Memory B cell (primary cell): ENCODE measurements around the gene PLEKHN1.
A peak's percentile ranks its signal among the peaks of the same experiment; 100 is the strongest.

Experiments used
- ATAC-seq: fragments of 150-1000 bp; cut with Tn5 transposase; 2 replicates; pipeline ENCODE4 v1.10.0; 2021; ENCODE audit warnings: low read depth, mild to moderate bottlenecking, moderate library complexity
- DNase-seq, 2 donors: peaks; one replicate each; pipeline ENCODE4 v3.0.0; 2022; ENCODE audit warnings: low spot score in 2 of 2
- H3K27ac Mint-ChIP-seq: one replicate; pipeline ENCODE4 v1.8.0; 2022; ENCODE audit warnings: mild to moderate bottlenecking, moderate library complexity, mixed read lengths
- H3K27me3 Mint-ChIP-seq: one replicate; pipeline ENCODE4 v1.8.0; 2022; ENCODE audit warnings: mixed read lengths
- H3K36me3 Mint-ChIP-seq: one replicate; pipeline ENCODE4 v1.8.0; 2022; ENCODE audit warnings: mild to moderate bottlenecking, mixed read lengths
- H3K4me1 Mint-ChIP-seq: one replicate; pipeline ENCODE4 v1.8.0; 2022; ENCODE audit warnings: mixed read lengths
- H3K4me3 Mint-ChIP-seq: one replicate; pipeline ENCODE4 v1.8.0; 2022; ENCODE audit warnings: mild to moderate bottlenecking, moderate library complexity, mixed read lengths
- H3K9me3 Mint-ChIP-seq: one replicate; pipeline ENCODE4 v1.8.0; 2022; ENCODE audit warnings: mixed read lengths

The PLEKHN1 gene

GRCh38 chr1:924656-925560 is 41.4 kb upstream of the PLEKHN1 start:
- ATAC-seq (peak; percentile 25), DNase-seq (no peak)
- peaks cover 16% of the 10 kb centered on the region for H3K4me1 Mint-ChIP-seq
- peaks cover 44% of the 10 kb centered on the region for H3K27me3 Mint-ChIP-seq
- no peaks in the 10 kb centered on the region for H3K9me3 Mint-ChIP-seq
- H3K4me3 Mint-ChIP-seq: peak overlapping the region; percentile 75
- H3K27ac Mint-ChIP-seq: no peak overlapping the region
- no peaks in the 10 kb centered on the region for H3K36me3 Mint-ChIP-seq

DNA sequence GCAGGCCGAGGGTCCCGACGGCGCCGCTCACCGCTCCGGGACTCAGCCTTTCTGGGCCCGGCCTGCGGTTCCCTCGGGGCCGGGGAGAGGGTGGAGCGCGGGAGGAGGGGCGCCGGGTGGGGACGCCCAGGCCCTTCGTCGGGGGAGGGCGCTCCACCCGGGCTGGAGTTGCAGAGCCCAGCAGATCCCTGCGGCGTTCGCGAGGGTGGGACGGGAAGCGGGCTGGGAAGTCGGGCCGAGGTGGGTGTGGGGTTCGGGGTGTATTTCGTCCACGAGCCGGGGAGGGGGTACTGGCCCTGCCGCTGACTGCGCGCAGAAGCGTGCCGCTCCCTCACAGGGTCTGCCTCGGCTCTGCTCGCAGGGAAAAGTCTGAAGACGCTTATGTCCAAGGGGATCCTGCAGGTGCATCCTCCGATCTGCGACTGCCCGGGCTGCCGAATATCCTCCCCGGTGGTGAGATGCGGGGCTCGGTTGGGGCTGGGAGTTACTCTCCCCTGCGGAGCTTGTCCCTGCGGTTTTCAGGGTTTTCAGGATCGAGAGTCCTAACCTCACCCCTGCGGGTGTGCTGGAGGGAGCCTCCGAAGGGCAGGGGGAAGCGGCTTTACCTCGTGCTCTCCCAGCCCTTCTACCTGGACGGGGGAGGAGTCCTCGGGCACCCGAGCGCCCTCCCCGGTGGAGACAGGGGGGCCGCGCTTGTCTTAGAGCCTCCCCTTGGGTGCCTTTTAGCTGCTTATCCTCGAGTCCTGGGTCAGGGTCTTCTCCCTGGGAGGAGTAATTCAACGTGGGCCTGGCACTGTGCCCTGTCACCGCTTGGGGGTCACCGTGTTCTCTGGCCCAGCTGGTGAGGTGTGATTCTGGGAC is 40.5 kb upstream of the PLEKHN1 start:
- Mint-ChIP-seq H3K4me3 (peak overlapping the region; percentile 41), H3K9me3 (no peaks in the 10 kb centered on the region), H3K27ac (no peak overlapping the region), H3K4me1 (peaks cover 10% of the 10 kb centered on the region), H3K36me3 (no peaks in the 10 kb centered on the region), H3K27me3 (peaks cover 38% of the 10 kb centered on the region)
- DNase-seq (no peak), ATAC-seq (peak; percentile 8)

GRCh38 chr1:927234-927633 is 39.0 kb upstream of the PLEKHN1 start:
- no peak for DNase-seq
- Mint-ChIP-seq H3K4me3 (no peak overlapping the region), H3K27me3 (peaks cover 34% of the 10 kb centered on the region), H3K9me3 (no peaks in the 10 kb centered on the region), H3K4me1 (peaks cover 11% of the 10 kb centered on the region), H3K36me3 (no peaks in the 10 kb centered on the region), H3K27ac (no peak overlapping the region)
- ATAC-seq: no peak

GRCh38 chr1:927748-928147 is 38.5 kb upstream of the PLEKHN1 start:
- Mint-ChIP-seq H3K36me3 (no peaks in the 10 kb centered on the region), H3K27me3 (peaks cover 35% of the 10 kb centered on the region), H3K9me3 (no peaks in the 10 kb centered on the region), H3K27ac (no peak overlapping the region), H3K4me3 (no peak overlapping the region), H3K4me1 (peaks cover 11% of the 10 kb centered on the region)
- ATAC-seq (no peak), DNase-seq (no peak)

- H3K36me3 Mint-ChIP-seq: no peaks in the 10 kb centered on the region
- H3K4me1 Mint-ChIP-seq: peaks cover 6% of the 10 kb centered on the region
- no peak for ATAC-seq
- H3K9me3 Mint-ChIP-seq: no peaks in the 10 kb centered on the region
- H3K27ac Mint-ChIP-seq: no peak overlapping the region
- peaks cover 35% of the 10 kb centered on the region for H3K27me3 Mint-ChIP-seq
- no peak overlapping the region for H3K4me3 Mint-ChIP-seq
- no peak for DNase-seq
These were observed 37.2 kb upstream of the PLEKHN1 start for GRCh38 chr1:928825-929661.

DNA sequence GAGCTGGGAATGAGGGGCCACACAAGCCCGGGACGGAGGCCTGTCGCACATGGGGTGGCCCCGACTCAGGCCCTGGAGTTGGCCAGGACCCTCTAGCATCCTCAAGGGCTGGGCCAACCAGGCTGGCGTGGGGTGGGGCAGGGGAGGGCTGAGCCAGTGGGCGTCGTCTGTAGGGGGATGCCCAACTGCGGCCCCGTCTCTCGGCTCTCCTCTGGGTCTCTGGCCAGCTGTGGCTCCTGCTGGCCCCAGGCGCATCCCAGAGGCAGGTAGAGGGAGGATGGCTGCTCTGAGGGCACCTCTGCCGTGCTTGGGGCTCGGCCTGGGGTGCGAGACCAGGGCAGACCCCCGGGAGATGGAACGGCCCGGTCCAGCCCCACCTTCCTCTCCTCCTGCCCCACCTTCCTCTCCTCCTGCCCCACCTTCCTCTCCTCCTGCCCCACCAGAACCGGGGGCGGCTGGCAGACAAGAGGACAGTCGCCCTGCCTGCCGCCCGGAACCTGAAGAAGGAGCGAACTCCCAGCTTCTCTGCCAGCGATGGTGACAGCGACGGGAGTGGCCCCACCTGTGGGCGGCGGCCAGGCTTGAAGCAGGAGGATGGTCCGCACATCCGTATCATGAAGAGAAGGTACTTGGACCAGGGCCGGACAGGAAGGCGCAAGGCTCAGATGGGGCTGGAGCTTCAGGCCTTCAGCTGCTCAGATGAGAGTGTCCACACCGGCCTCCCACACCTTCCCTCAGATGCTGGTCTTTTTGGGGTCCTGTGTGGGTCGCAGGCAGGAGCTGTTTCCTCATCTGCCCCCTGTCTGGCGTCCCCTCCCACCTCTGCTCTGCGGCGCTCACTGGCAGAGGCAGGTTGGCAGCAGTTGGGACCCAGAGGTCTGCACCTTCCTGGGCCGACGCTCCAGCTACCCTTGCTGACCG is 36.3 kb upstream of the PLEKHN1 start:
- Mint-ChIP-seq H3K27ac (no peak overlapping the region), H3K4me3 (no peak overlapping the region), H3K9me3 (no peaks in the 10 kb centered on the region), H3K36me3 (no peaks in the 10 kb centered on the region), H3K27me3 (peaks cover 37% of the 10 kb centered on the region), H3K4me1 (peaks cover 6% of the 10 kb centered on the region)
- ATAC-seq (no peak), DNase-seq (no peak)

GRCh38 chr1:930633-931138 is 35.6 kb upstream of the PLEKHN1 start:
- H3K27me3 Mint-ChIP-seq: peaks cover 42% of the 10 kb centered on the region
- DNase-seq: no peak
- no peak overlapping the region for H3K27ac Mint-ChIP-seq
- peaks cover 6% of the 10 kb centered on the region for H3K4me1 Mint-ChIP-seq
- ATAC-seq: no peak
- H3K36me3 Mint-ChIP-seq: no peaks in the 10 kb centered on the region
- H3K9me3 Mint-ChIP-seq: no peaks in the 10 kb centered on the region
- H3K4me3 Mint-ChIP-seq: no peak overlapping the region

- Mint-ChIP-seq H3K4me3 (no peak overlapping the region), H3K4me1 (peaks cover 6% of the 10 kb centered on the region), H3K36me3 (no peaks in the 10 kb centered on the region), H3K27me3 (peaks cover 38% of the 10 kb centered on the region), H3K27ac (no peak overlapping the region), H3K9me3 (no peaks in the 10 kb centered on the region)
- ATAC-seq (no peak), DNase-seq (no peak)
These were observed 34.7 kb upstream of the PLEKHN1 start for GRCh38 chr1:931380-932172.

DNA sequence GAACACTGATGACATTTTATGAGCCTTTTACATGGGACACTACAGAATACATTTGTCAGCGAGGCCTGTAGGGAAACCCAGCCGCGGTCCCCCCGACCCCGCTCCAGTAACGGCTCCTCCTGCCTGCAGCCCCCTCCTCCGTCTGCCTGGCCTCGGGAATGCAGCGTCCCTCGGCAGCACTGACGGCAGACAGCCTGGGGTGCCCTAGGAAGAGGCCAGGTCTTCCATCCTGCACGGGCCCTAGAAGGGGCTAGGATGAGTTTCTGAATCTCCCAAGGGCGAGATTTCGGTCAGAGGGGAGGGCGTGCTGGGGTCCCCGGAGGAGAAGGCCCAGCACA is 34.1 kb upstream of the PLEKHN1 start:
- DNase-seq (no peak), ATAC-seq (no peak)
- no peak overlapping the region for H3K4me3 Mint-ChIP-seq
- H3K9me3 Mint-ChIP-seq: no peaks in the 10 kb centered on the region
- H3K27me3 Mint-ChIP-seq: peaks cover 36% of the 10 kb centered on the region
- H3K36me3 Mint-ChIP-seq: no peaks in the 10 kb centered on the region
- peaks cover 6% of the 10 kb centered on the region for H3K4me1 Mint-ChIP-seq
- H3K27ac Mint-ChIP-seq: no peak overlapping the region

DNA sequence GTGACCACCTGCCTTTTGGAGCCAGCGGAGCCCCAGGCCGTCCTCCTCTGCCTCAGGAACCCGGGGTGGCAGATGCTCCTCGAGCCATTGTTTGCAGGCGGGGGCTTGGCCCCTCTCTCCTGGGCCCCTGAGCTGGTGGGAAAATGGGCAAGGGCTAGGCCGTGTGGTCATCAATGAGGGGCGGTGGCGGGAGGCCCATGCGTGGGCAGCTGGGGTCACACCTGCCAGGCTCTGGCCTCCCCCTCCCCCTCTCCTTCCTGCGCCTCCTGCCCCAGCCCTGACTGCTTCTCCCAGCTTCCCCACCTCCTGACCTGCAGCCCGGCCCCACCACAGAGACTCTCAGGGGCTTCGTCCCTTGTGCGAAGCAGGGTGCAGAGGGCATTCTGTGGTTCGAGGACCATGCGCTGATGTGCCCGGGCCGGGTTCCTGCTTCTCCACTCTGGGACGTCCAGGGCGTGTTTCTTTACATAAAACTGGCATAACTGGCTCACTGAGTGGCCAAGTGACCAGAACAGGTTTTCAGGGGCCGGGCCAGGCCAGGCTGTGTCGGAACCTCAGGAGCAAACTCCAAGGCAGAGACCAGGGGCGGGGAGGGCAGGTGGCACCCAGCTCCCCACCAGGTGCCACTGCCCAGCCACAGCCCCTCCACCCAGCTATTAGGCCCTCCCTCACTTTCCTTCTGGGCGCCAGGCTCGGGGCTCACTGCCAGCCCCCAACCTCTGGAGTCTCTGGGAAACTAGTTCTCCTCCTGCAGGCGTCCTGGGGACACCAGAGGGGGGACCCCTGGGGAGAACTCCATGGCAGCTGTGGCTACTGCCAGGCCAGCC is 33.3 kb upstream of the PLEKHN1 start:
- Mint-ChIP-seq H3K27me3 (peaks cover 32% of the 10 kb centered on the region), H3K4me3 (no peak overlapping the region), H3K4me1 (peaks cover 6% of the 10 kb centered on the region), H3K9me3 (no peaks in the 10 kb centered on the region), H3K36me3 (no peaks in the 10 kb centered on the region), H3K27ac (no peak overlapping the region)
- ATAC-seq: no peak
- DNase-seq: no peak

DNA sequence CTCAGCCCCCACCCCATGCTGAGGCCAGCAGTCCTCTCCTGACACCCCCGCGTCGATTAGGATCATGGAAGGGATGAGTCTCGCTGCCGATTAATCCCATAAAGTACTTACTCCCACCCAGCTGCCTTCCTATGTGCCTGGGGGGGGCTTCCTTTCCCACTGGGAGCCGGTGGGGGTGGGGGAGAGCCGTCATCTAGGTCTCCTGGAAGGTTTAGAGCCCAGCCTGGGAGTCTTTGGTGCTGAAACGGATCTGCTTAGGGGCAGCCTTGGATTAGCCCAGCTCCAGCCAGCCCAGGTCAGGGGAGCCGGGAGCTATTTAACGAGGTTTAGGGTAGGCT is 32.7 kb upstream of the PLEKHN1 start:
- DNase-seq (no peak), ATAC-seq (no peak)
- no peaks in the 10 kb centered on the region for H3K36me3 Mint-ChIP-seq
- H3K27ac Mint-ChIP-seq: no peak overlapping the region
- no peaks in the 10 kb centered on the region for H3K9me3 Mint-ChIP-seq
- peaks cover 38% of the 10 kb centered on the region for H3K27me3 Mint-ChIP-seq
- peaks cover 6% of the 10 kb centered on the region for H3K4me1 Mint-ChIP-seq
- H3K4me3 Mint-ChIP-seq: no peak overlapping the region
